ENCODE measurements around the gene RPS6KL1.

RPS6KL1 gene

GRCh38 chr14:74948228-74949175 is 25.4 kb upstream of the RPS6KL1 start:
- no peak overlapping the region for H2AK5ac ChIP-seq (ENCODE audit: low read length, severe bottlenecking)
- peaks cover 17 to 29% of the 10 kb centered on the region in 2 experiments for H3K36me3 ChIP-seq (ENCODE audit: control insufficient read depth in 1 of 2, insufficient read depth in 2 of 2, low read depth in 1 of 2, low read length in 2 of 2)
- no peak for DNase-seq
- no peaks in the 10 kb centered on the region for H3K9me3 ChIP-seq (ENCODE audit: control insufficient read depth, low read length)
- H3K79me1 ChIP-seq (replicated peaks; ENCODE audit: low read length, poor library complexity, severe bottlenecking): peaks cover 6% of the 10 kb centered on the region
- no peak overlapping the region for H3K9ac ChIP-seq (ENCODE audit: low read length)
- H3K4me3 ChIP-seq (ENCODE audit: insufficient read depth in 1 of 2, low read depth in 1 of 2, low read length in 2 of 2): no peak overlapping the region
- WGBS: 89% methylated on average over 19 of the region's 23 CpGs
- no peak overlapping the region for H3K4ac ChIP-seq (ENCODE audit: low read depth in 1 of 2, low read length in 2 of 2)
- H3K4me2 ChIP-seq (ENCODE audit: low read length, poor library complexity, severe bottlenecking): no peak overlapping the region
- H3K27me3 ChIP-seq (ENCODE audit: control insufficient read depth in 1 of 2, insufficient read depth in 1 of 2, low read length in 2 of 2): no peaks in the 10 kb centered on the region
- no peak overlapping the region for H4K8ac ChIP-seq (ENCODE audit: low read length)
- H3K14ac ChIP-seq (ENCODE audit: low read length in 2 of 2): no peak overlapping the region
- H2AFZ ChIP-seq (ENCODE audit: low read depth, low read length): no peak overlapping the region
- peak overlapping the region; percentile 1 for H2BK15ac ChIP-seq (ENCODE audit: low read depth, poor library complexity, severe bottlenecking)
- H2BK12ac ChIP-seq (ENCODE audit: low read length in 2 of 2): no peak overlapping the region
- H3K23ac ChIP-seq (ENCODE audit: low read length in 2 of 2): no peak overlapping the region
- H4K91ac ChIP-seq (ENCODE audit: low read length): no peak overlapping the region
- H2BK5ac ChIP-seq (ENCODE audit: low read depth, low read length, poor library complexity, severe bottlenecking): no peak overlapping the region
- no peak overlapping the region for H2BK120ac ChIP-seq (ENCODE audit: low read depth, low read length)
- H3K4me1 ChIP-seq (ENCODE audit: control insufficient read depth, insufficient read depth, low read depth, low read length): peaks cover 28% of the 10 kb centered on the region
- H3K27ac ChIP-seq (ENCODE audit: low read length, poor library complexity, severe bottlenecking): no peak overlapping the region
- no peak overlapping the region for H3K18ac ChIP-seq (ENCODE audit: low read depth in 1 of 2, low read length in 2 of 2)

- Histone ChIP-seq H2BK15ac (ENCODE audit: low read depth, poor library complexity, severe bottlenecking) (no peak overlapping the region), H3K4me2 (ENCODE audit: low read length, poor library complexity, severe bottlenecking) (no peak overlapping the region), H3K4me1 (ENCODE audit: control insufficient read depth, insufficient read depth, low read depth, low read length) (peaks cover 20% of the 10 kb centered on the region), H3K23ac (ENCODE audit: low read length in 2 of 2) (no peak overlapping the region), H3K18ac (ENCODE audit: low read depth in 1 of 2, low read length in 2 of 2) (no peak overlapping the region), H2AFZ (ENCODE audit: low read depth, low read length) (no peak overlapping the region), H3K27ac (ENCODE audit: low read length, poor library complexity, severe bottlenecking) (no peak overlapping the region), H3K9ac (ENCODE audit: low read length) (no peak overlapping the region), H4K8ac (ENCODE audit: low read length) (no peak overlapping the region), H3K36me3 (ENCODE audit: control insufficient read depth in 1 of 2, insufficient read depth in 2 of 2, low read depth in 1 of 2, low read length in 2 of 2) (peaks cover 17 to 25% of the 10 kb centered on the region in 2 experiments), H3K79me1 (replicated peaks; ENCODE audit: low read length, poor library complexity, severe bottlenecking) (peaks cover 3% of the 10 kb centered on the region), H3K14ac (ENCODE audit: low read length in 2 of 2) (no peak overlapping the region), H2BK5ac (ENCODE audit: low read depth, low read length, poor library complexity, severe bottlenecking) (no peak overlapping the region), H2BK12ac (ENCODE audit: low read length in 2 of 2) (no peak overlapping the region), H3K27me3 (ENCODE audit: control insufficient read depth in 1 of 2, insufficient read depth in 1 of 2, low read length in 2 of 2) (no peaks in the 10 kb centered on the region), H3K9me3 (ENCODE audit: control insufficient read depth, low read length) (no peaks in the 10 kb centered on the region), H4K91ac (ENCODE audit: low read length) (no peak overlapping the region), H2AK5ac (ENCODE audit: low read length, severe bottlenecking) (no peak overlapping the region), H3K4ac (ENCODE audit: low read depth in 1 of 2, low read length in 2 of 2) (no peak overlapping the region), H2BK120ac (ENCODE audit: low read depth, low read length) (no peak overlapping the region), H3K4me3 (ENCODE audit: insufficient read depth in 1 of 2, low read depth in 1 of 2, low read length in 2 of 2) (no peak overlapping the region)
- DNase-seq: no peak
- WGBS: 93% methylated on average over 11 of the region's 13 CpGs
These were observed 24.5 kb upstream of the RPS6KL1 start for GRCh38 chr14:74947353-74948227.

DNA sequence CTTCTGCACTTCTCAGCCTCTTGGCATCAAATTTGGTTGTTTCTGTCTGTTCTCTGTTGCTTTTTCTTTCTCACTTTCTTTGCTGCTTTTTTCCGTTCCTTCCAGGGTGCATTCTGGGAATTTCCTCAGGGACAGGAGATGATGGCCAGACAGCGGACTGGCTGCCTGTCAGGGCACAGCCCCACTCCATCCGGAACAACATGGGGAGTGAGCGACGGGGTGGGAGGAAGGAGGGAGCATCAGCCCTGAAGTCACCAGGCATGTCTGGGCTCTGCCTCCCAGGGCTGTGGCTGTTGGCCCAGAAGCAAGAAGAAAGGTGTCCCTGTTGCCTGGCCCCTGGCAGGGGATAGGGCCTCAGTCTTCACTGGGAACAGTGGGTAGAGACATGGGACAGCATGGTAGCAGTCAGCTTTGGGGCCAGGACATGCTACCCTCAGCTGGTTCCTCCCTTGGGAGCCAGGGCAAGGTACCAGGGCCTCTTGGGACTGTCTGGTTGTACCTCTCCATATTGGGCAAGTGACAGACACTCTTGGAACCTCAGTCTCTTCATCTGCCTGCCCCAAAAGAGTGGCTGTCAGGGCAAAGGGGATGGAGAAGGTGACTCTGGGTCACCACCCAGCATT is 23.7 kb upstream of the RPS6KL1 start:
- peaks cover 3% of the 10 kb centered on the region for H3K79me1 ChIP-seq (replicated peaks; ENCODE audit: low read length, poor library complexity, severe bottlenecking)
- peak overlapping the region; percentile 29 for H4K8ac ChIP-seq (ENCODE audit: low read length)
- 45% methylated on average over 5 of the region's 5 CpGs for WGBS
- no peak overlapping the region for H3K4ac ChIP-seq (ENCODE audit: low read depth in 1 of 2, low read length in 2 of 2)
- no peaks in the 10 kb centered on the region for H3K9me3 ChIP-seq (ENCODE audit: control insufficient read depth, low read length)
- H3K27me3 ChIP-seq (ENCODE audit: control insufficient read depth in 1 of 2, insufficient read depth in 1 of 2, low read length in 2 of 2): no peaks in the 10 kb centered on the region
- no peak overlapping the region for H3K18ac ChIP-seq (ENCODE audit: low read depth in 1 of 2, low read length in 2 of 2)
- H3K14ac ChIP-seq (ENCODE audit: low read length in 2 of 2): no peak overlapping the region
- no peak overlapping the region for H3K27ac ChIP-seq (ENCODE audit: low read length, poor library complexity, severe bottlenecking)
- no peak overlapping the region for H2AK5ac ChIP-seq (ENCODE audit: low read length, severe bottlenecking)
- H2BK5ac ChIP-seq (ENCODE audit: low read depth, low read length, poor library complexity, severe bottlenecking): no peak overlapping the region
- DNase-seq: no peak
- H3K4me1 ChIP-seq (ENCODE audit: control insufficient read depth, insufficient read depth, low read depth, low read length): peaks cover 21% of the 10 kb centered on the region
- H2BK12ac ChIP-seq (ENCODE audit: low read length in 2 of 2): peak overlapping the region in 1 of 2 experiments; percentile 29
- no peak overlapping the region for H4K91ac ChIP-seq (ENCODE audit: low read length)
- no peak overlapping the region for H3K4me3 ChIP-seq (ENCODE audit: insufficient read depth in 1 of 2, low read depth in 1 of 2, low read length in 2 of 2)
- H3K9ac ChIP-seq (ENCODE audit: low read length): peak overlapping the region; percentile 57
- no peak overlapping the region for H2BK120ac ChIP-seq (ENCODE audit: low read depth, low read length)
- no peak overlapping the region for H3K4me2 ChIP-seq (ENCODE audit: low read length, poor library complexity, severe bottlenecking)
- no peak overlapping the region for H3K23ac ChIP-seq (ENCODE audit: low read length in 2 of 2)
- H3K36me3 ChIP-seq (ENCODE audit: control insufficient read depth in 1 of 2, insufficient read depth in 2 of 2, low read depth in 1 of 2, low read length in 2 of 2): peaks cover 17 to 24% of the 10 kb centered on the region in 2 experiments
- H2AFZ ChIP-seq (ENCODE audit: low read depth, low read length): no peak overlapping the region
- H2BK15ac ChIP-seq (ENCODE audit: low read depth, poor library complexity, severe bottlenecking): no peak overlapping the region

All from mesenchymal stem cell (in vitro differentiated cells and primary cell).